OCI-M1 (cell line): ENCODE data around the gene MRPL49.
"Not testable (repeated sequence)": the region's sequence is repeated elsewhere in the genome, so short reads cannot be mapped to it uniquely, and the experiment has no call there.

Experiments used
- DNase-seq: peaks from one replicate; lab custom pipeline; 2025; lab: John Stamatoyannopoulos, UW

Gene MRPL49

GRCh38 chr11:65132988-65133700, 11.0 kb downstream of the MRPL49 start:
- DNase-seq, result peak; percentile 29

- DNase-seq, result no peak
Observed at GRCh38 chr11:65133724-65134123, 11.6 kb downstream of the MRPL49 start.

GRCh38 chr11:65134240-65134951, 12.3 kb downstream of the MRPL49 start, which contains the start of gene SYVN1:
SYVN1 (minus strand) TSS chr11:65134519; CDS start chr11:65133601, 918 bp downstream.
- DNase-seq, result peak; percentile 94

- peak; percentile 97 for DNase-seq
Observed at GRCh38 chr11:65134952-65135632, 13.0 kb downstream of the MRPL49 start.

- DNase-seq, result no peak
Observed at GRCh38 chr11:65135633-65136145, 13.6 kb downstream of the MRPL49 start.

- DNase-seq, result no peak
Observed at GRCh38 chr11:65136515-65137096, 14.5 kb downstream of the MRPL49 start.

- DNase-seq, result no peak
Observed at GRCh38 chr11:65141896-65142494, 19.9 kb downstream of the MRPL49 start.

GRCh38 chr11:65147352-65148075, 25.4 kb downstream of the MRPL49 start:
- no peak for DNase-seq

GRCh38 chr11:65148657-65149056, 26.5 kb downstream of the MRPL49 start:
- DNase-seq, result no peak

GRCh38 chr11:65150131-65150508, 28.0 kb downstream of the MRPL49 start:
- not testable (repeated sequence) for DNase-seq

- DNase-seq, result peak; percentile 93
Observed at GRCh38 chr11:65150509-65151299, 28.6 kb downstream of the MRPL49 start.

- peak; percentile 24 for DNase-seq
Observed at GRCh38 chr11:65151331-65151899, 29.3 kb downstream of the MRPL49 start.

GRCh38 chr11:65152122-65152521, 30.0 kb downstream of the MRPL49 start:
- DNase-seq, result peak; percentile 48

GRCh38 chr11:65156256-65156655, 34.1 kb downstream of the MRPL49 start:
- no peak for DNase-seq

- no peak for DNase-seq
Observed at GRCh38 chr11:65156926-65157325, 34.8 kb downstream of the MRPL49 start.

GRCh38 chr11:65157336-65157735, 35.2 kb downstream of the MRPL49 start:
- DNase-seq, result no peak

- DNase-seq, result no peak
Observed at GRCh38 chr11:65159012-65159411, 36.9 kb downstream of the MRPL49 start.

GRCh38 chr11:65160643-65161042, 38.5 kb downstream of the MRPL49 start:
- no peak for DNase-seq

GRCh38 chr11:65163684-65164083, 41.6 kb downstream of the MRPL49 start:
- peak; percentile 65 for DNase-seq
